ENCODE data around the gene CDK4. TPM values are rescaled to one million over a fixed set of nuclear protein-coding genes. Genes with fewer than 3 reads are reported as not detected.
"Not testable (repeated sequence)": the region's sequence is repeated elsewhere in the genome, so short reads cannot be mapped to it uniquely, and the experiment has no call there.

CDK4 gene
- total RNA-seq, 1 experiment from 2014 or later: 210 TPM

DNA sequence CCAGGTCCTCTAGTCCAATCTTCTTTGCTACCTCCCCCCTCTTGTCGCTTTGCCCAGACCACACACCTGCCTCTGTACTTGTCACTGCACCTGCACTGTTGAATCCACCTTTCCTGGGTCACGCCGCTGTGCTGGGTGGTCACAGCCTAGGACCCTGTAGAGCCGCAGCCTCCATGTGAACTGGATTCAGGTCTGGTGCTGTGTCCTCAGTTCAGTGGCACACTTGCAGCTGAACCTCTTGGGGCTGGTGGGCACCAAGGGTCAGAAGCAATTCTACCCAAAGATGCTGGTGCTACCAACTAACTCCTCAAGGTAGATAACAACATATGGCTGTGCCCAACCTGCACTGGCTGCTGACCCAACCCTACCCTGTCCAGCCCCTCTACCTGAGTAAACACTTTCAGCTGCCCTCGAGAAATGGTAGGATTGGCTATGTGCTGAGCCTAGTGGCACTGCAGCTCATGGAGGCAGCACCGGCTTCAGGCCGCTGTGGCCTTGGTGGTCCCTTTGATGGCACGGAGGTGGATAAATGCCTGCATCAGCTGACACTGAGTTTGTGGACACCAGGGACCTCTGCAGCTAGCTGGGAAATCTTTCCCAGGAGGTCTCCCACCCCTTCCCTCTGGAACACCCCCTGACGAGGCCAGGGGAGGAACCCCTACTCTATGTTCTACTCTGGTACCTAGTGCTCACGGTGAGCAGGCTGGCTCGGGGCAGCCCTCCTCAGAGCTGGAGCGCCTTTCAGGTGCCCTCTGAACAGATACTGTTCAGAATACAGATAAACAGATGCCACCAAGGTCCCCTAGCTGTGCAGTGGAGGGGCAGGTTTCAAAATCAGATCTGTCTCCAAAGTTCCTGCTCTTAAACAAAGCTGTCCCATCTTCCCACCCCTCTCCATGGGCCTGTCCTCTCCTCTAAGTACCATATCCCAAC is 27.8 kb downstream of the CDK4 start:
- ChIA-PET CTCF (no interaction called here), POLR2A (no interaction called here)
- H3K4me1 Mint-ChIP-seq (ENCODE audit: low read depth, unreplicated experiment): no peaks in the 10 kb centered on the region
- H3K36me3 ChIP-seq (ENCODE audit: control insufficient read depth, insufficient read depth, low read length): no peaks in the 10 kb centered on the region
- no TSS peak for BruUV-seq (replicated peaks)
- peaks cover 11% of the 10 kb centered on the region for H3K27me3 Mint-ChIP-seq (ENCODE audit: insufficient read depth, unreplicated experiment)
- H3K4me3 ChIP-seq (ENCODE audit: low read depth, low read length): no peak overlapping the region
- TF ChIP-seq, protein P1, sequence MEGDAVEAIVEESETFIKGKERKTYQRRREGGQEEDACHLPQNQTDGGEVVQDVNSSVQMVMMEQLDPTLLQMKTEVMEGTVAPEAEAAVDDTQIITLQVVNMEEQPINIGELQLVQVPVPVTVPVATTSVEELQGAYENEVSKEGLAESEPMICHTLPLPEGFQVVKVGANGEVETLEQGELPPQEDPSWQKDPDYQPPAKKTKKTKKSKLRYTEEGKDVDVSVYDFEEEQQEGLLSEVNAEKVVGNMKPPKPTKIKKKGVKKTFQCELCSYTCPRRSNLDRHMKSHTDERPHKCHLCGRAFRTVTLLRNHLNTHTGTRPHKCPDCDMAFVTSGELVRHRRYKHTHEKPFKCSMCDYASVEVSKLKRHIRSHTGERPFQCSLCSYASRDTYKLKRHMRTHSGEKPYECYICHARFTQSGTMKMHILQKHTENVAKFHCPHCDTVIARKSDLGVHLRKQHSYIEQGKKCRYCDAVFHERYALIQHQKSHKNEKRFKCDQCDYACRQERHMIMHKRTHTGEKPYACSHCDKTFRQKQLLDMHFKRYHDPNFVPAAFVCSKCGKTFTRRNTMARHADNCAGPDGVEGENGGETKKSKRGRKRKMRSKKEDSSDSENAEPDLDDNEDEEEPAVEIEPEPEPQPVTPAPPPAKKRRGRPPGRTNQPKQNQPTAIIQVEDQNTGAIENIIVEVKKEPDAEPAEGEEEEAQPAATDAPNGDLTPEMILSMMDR (IDR thresholded peaks at IDR 0.05; ENCODE audit: insufficient read depth in 1 of 2, low read depth in 1 of 2, low read length in 1 of 2, severe bottlenecking in 1 of 2, unreplicated experiment in 1 of 2): no peak
- peaks cover 12% of the 10 kb centered on the region for H3K36me3 Mint-ChIP-seq (ENCODE audit: insufficient read depth, unreplicated experiment)
- intact Hi-C loops (cut with micrococcal nuclease; ENCODE audit: unreplicated experiment): no loop called here
- H3K4me3 Mint-ChIP-seq (ENCODE audit: unreplicated experiment): no peak overlapping the region
- no peak for DNase-seq
- H3K9me3 Mint-ChIP-seq (ENCODE audit: unreplicated experiment): no peaks in the 10 kb centered on the region
- no peaks in the 10 kb centered on the region for H3K4me1 ChIP-seq
- H3K27me3 ChIP-seq (replicated peaks; ENCODE audit: control insufficient read depth, insufficient read depth, low read length): no peaks in the 10 kb centered on the region
- H3K9me3 ChIP-seq: no peaks in the 10 kb centered on the region
- H3K27ac Mint-ChIP-seq (ENCODE audit: unreplicated experiment): no peak overlapping the region

DNA sequence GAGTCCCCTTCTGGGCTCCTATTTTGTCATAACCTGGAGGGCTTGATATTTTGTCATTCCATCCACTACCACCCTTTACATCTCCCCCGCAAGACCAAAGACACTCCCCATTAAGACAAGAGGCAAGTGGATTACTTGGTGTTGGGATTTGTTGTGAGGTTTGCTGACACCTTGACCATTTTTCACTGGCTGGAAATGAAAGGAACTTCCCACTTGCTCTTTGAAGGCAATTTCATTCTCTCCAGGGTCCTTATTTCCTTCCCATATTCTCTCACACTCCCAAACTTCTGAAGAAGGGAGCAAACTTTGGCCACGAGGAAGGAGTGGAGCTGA is 28.5 kb downstream of the CDK4 start:
- Mint-ChIP-seq H3K36me3 (ENCODE audit: insufficient read depth, unreplicated experiment) (peaks cover 12% of the 10 kb centered on the region), H3K4me1 (ENCODE audit: low read depth, unreplicated experiment) (no peaks in the 10 kb centered on the region), H3K27ac (ENCODE audit: unreplicated experiment) (no peak overlapping the region), H3K27me3 (ENCODE audit: insufficient read depth, unreplicated experiment) (peaks cover 8% of the 10 kb centered on the region), H3K4me3 (ENCODE audit: unreplicated experiment) (no peak overlapping the region), H3K9me3 (ENCODE audit: unreplicated experiment) (no peaks in the 10 kb centered on the region)
- no peaks in the 10 kb centered on the region for H3K9me3 ChIP-seq
- H3K4me3 ChIP-seq (ENCODE audit: low read depth, low read length): no peak overlapping the region
- H3K27me3 ChIP-seq (replicated peaks; ENCODE audit: control insufficient read depth, insufficient read depth, low read length): no peaks in the 10 kb centered on the region
- POLR2A ChIA-PET: no interaction called here
- TF ChIP-seq, protein P1 (IDR thresholded peaks at IDR 0.05; ENCODE audit: insufficient read depth in 1 of 2, low read depth in 1 of 2, low read length in 1 of 2, severe bottlenecking in 1 of 2, unreplicated experiment in 1 of 2): no peak
- H3K4me1 ChIP-seq: no peaks in the 10 kb centered on the region
- no peaks in the 10 kb centered on the region for H3K36me3 ChIP-seq (ENCODE audit: control insufficient read depth, insufficient read depth, low read length)
- BruUV-seq (replicated peaks): no TSS peak
- CTCF ChIA-PET: interaction anchor here (0.6 kb wide), 1 partner anchor 30 kb away, joined by 4 read pairs; no protein-coding TSS in a partner anchor
- intact Hi-C loops (cut with micrococcal nuclease; ENCODE audit: unreplicated experiment): no loop called here
- DNase-seq: no peak

DNA sequence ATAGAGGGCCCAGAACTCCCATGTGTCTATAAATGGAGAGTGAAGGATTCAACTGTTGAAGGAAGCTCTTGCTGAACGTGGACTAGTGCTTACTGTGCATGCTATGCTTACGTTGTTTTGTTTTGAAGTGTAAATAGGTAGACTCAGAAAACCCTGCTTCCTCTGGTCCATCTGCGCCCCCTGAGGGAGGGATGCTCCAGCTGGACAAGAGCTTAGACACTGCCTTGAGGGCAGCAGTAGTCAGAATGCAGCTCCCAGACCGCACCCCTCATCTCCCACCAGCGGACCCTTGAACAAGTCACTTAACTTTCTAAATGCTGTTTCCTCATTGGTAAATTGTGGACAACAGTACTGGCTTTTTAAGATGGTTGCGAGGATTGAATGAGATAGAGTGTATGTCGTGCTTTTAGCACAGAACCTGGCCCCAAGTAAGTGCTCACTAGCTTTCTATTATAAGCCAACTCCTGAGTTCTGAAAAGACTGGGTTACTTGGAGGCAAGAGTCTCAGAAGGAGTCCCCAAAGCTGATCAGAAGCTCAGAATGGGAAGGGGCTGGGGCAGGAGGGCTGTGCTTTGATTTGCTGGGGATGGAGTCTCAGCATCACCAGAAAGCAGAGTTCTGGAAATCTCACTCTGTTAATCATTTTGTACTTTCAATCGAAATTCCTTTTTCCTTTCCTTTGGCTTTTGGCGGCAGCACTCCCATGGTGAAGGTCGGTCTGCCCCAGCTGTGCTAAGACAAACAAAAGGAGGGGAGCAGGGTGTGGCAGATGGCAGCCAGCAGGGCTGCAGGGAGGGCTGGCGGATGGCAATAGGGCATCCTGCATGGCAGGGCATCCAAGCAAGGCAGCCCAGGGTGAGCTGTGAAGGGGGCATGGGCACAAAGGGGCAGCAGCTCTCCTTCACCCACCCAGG is 29.1 kb downstream of the CDK4 start:
- no peak overlapping the region for H3K27ac Mint-ChIP-seq (ENCODE audit: unreplicated experiment)
- H3K4me3 Mint-ChIP-seq (ENCODE audit: unreplicated experiment): no peak overlapping the region
- no peak for DNase-seq
- TF ChIP-seq, protein P1 (IDR thresholded peaks at IDR 0.05; ENCODE audit: insufficient read depth in 1 of 2, low read depth in 1 of 2, low read length in 1 of 2, severe bottlenecking in 1 of 2, unreplicated experiment in 1 of 2): no peak
- H3K36me3 Mint-ChIP-seq (ENCODE audit: insufficient read depth, unreplicated experiment): peaks cover 12% of the 10 kb centered on the region
- H3K9me3 Mint-ChIP-seq (ENCODE audit: unreplicated experiment): no peaks in the 10 kb centered on the region
- no peaks in the 10 kb centered on the region for H3K27me3 ChIP-seq (replicated peaks; ENCODE audit: control insufficient read depth, insufficient read depth, low read length)
- H3K4me3 ChIP-seq (ENCODE audit: low read depth, low read length): no peak overlapping the region
- H3K4me1 Mint-ChIP-seq (ENCODE audit: low read depth, unreplicated experiment): no peaks in the 10 kb centered on the region
- ChIA-PET POLR2A (no interaction called here), CTCF (interaction anchor here (0.6 to 0.8 kb wide), 4 partner anchors 30 to 95 kb away, joined by 3 to 7 read pairs (median 4); no protein-coding TSS in a partner anchor)
- H3K9me3 ChIP-seq: no peaks in the 10 kb centered on the region
- intact Hi-C loops (cut with micrococcal nuclease; ENCODE audit: unreplicated experiment): no loop called here
- peaks cover 3% of the 10 kb centered on the region for H3K27me3 Mint-ChIP-seq (ENCODE audit: insufficient read depth, unreplicated experiment)
- no peaks in the 10 kb centered on the region for H3K4me1 ChIP-seq
- no peaks in the 10 kb centered on the region for H3K36me3 ChIP-seq (ENCODE audit: control insufficient read depth, insufficient read depth, low read length)
- no TSS peak for BruUV-seq (replicated peaks)

DNA sequence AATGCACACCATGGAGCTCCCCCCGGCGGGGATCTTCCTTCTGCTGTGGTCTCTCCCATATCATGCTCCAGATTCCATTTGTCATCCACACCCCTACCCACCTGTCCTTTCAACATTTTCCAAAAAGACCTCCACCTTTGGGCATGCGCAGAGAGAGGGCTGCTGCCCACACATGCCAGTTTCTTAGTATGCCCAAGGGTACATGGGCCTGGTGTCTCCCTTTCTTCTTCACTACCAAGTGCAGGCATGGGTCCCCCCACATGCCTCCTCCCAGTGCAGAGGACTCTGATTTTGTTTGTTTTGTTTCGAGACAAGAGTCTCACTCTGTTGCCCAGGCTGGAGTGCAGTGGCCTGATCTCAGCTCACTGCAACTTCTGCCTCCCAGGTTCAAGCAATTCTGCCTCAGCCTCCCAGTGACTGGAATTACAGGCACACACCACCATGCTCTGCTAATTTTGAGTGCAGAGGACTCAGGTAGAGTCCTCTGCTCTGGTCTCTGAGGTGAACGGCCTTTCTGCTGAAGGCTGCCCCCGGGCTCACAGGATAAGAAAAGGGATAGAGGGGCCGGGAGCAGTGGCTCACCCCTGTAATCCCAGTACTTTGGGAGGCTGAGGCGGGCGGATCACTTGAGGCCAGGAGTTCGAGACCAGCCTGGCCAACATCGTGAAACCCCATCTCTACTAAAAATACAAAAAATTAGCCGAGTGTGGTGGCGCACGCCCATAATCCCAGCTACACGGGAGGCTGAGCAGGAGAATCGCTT is 30.1 kb downstream of the CDK4 start:
- POLR2A ChIA-PET; H3K4me1 Mint-ChIP-seq (ENCODE audit: low read depth, unreplicated experiment); H3K4me3 ChIP-seq (ENCODE audit: low read depth, low read length); H3K27me3 Mint-ChIP-seq (ENCODE audit: insufficient read depth, unreplicated experiment); H3K36me3 ChIP-seq (ENCODE audit: control insufficient read depth, insufficient read depth, low read length); DNase-seq; intact Hi-C loops (cut with micrococcal nuclease; ENCODE audit: unreplicated experiment); BruUV-seq (replicated peaks); H3K27ac Mint-ChIP-seq (ENCODE audit: unreplicated experiment); H3K9me3 Mint-ChIP-seq (ENCODE audit: unreplicated experiment); H3K9me3 ChIP-seq; H3K4me3 Mint-ChIP-seq (ENCODE audit: unreplicated experiment); H3K4me1 ChIP-seq; H3K27me3 ChIP-seq (replicated peaks; ENCODE audit: control insufficient read depth, insufficient read depth, low read length): not testable (repeated sequence)
- peaks cover 16% of the 10 kb centered on the region for H3K36me3 Mint-ChIP-seq (ENCODE audit: insufficient read depth, unreplicated experiment)
- CTCF ChIA-PET: interaction anchor here (0.8 kb wide), 1 partner anchor 38 kb away, joined by 7 read pairs; no protein-coding TSS in a partner anchor
